GM21737 (cell line): Measurements from ENCODE around the gene LAMA3.
"Not testable (repeated sequence)": the region's sequence is repeated elsewhere in the genome, so short reads cannot be mapped to it uniquely, and the experiment has no call there.

Experiments
- ATAC-seq: cut with Tn5 transposase; IDR thresholded peaks from one replicate; pipeline ENCODE4 v1.9.1; 2021; ENCODE audit warnings: mild to moderate bottlenecking, moderate library complexity; ENCODE audit not compliant: unreplicated experiment

LAMA3 gene

DNA sequence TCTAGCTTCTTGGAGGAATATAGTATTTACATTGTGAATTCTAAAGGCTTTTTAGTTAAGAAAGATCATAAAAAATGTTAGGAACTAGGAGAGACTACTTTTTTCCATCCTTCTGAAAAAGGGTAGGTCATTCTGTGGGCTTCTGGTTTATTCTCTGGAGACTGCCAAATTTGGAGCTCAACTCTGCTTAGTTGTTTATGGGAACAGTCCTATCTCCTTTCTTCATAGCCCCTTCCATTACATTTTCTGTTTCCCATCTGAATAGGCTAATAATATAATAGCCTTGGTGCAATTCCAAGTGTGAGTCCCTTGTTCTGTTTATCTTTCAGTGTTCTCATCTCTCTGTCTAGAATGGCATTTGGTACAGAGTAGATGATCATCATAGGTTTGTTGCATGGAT is 15.6 kb downstream of the LAMA3 start:
- no peak for ATAC-seq

DNA sequence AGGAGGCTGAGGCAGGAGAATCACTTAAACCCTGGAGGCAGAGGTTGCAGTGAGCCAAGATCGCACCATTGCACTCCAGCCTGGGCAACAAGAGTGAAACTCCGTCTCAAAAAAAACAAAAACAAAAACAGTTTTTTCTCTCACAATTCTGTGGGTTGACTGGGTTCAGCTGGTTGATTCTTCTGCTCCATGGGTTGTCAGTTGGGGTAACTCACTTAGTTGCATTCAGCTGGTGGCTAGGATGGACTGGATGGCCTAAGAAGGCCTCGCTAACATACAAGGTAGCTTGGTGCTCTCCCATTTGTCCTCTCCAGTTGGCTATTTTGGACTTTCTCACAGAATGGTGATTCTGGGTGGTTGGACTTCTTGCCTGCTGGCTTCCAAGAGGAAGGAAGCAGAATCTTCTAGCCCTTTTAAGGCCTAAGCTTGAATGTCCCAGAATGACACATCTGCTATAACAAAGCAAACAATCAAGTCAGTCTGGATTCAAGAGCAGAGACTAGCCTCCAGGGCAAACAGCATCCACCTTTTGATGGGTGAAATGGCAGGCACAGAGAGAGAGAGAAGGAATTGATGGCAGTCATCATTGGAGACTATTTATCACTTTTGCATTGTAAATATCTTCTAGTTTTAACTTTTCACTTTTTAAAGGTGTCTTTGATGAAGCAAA is 17.9 kb downstream of the LAMA3 start:
- no peak for ATAC-seq

DNA sequence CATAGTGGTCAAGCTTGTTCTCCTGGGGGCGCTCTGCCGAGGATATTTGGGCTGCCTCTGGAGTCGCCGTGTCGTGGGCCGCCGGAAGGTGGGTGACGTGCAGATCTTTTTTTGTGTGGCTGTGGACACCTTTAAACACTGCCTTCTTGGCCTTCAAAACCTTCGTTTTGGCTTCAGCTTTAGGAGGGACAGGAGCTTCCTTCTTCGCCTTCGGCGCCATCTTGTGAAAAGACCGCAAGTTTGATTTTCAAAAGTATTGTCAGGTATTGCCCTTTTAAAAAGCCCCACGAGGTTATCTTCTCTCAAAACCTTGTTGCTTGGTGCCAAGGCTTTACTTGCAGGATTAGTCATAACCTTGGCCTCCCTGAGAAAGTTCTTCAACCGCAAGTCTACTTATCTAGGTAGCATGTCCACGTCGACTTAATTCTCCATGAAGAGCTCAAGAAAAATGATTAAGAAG is 20.8 kb downstream of the LAMA3 start:
- ATAC-seq, result no peak

DNA sequence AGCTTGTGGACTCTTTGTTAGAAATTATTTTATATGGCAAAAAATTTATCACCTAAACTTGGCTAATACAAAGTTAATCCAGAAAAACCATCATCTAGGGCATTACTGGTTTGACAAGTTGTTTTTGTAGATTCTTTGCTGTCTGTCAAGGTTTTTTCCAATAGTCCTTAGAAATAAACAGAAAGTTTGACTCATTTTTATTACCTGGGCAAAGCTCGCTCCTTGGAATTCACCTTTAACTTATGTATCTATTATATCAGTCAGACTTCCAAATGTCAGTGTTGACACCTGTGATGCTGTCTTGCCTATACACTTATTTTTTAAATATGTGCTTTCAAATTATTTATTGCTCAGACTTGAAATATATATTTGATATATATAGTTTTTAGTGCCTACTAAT is 21.7 kb downstream of the LAMA3 start:
- ATAC-seq, result no peak

DNA sequence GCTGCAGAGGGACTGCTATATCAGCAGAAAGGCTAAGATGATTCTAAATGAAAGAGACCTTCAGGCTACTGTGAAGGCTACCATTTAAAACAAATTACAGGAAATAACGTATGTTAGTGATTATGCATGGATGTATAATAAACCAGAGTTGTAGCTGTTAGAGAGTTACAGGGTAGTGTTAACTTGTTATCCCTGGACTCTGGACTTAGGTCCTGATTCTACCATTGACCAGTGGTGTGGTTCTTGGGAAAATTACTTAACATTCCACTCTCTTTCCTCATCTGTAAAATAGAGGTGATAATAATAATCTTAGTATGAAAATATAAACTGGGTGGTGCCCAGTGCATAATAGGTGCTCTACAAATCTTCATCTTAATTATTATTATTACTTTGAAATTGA is 22.2 kb downstream of the LAMA3 start:
- ATAC-seq, result no peak

DNA sequence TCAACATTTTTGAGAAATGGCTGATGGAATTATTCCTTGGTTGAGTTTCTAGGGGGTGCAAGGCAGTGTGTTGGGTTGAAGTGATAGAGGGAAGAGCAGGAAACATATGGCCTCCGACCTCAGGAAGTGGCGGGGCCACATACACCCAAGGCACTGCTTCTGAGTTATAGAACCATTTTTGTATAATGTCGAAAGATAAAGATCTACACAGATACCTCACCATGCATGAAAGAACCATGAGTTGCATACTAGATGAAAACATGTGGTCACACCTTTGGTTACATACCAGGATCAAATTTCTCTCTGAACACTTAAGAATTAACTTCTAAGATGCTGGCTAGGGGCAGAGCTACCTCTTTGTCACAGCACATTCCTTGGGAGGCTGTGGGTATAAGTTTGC is 23.2 kb downstream of the LAMA3 start:
- ATAC-seq, result no peak

DNA sequence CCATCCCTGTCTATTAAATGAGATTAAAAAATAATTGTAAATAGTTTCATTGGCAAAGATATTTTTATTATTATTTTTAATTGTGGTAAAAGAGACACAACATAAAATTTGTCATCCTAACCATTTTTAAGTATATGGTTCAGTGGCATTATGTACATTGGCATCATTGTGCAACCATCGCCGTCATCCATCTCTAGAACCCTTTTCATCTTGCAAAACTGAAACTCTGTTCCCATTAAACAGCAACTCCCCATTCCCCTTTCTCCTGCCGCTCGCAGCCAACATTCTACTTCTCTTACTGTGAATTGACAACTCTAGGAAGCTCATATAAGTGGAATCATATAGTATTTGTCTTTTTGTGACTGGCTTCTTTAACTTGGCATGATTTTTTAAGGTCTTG is 25.3 kb downstream of the LAMA3 start:
- ATAC-seq, result no peak

DNA sequence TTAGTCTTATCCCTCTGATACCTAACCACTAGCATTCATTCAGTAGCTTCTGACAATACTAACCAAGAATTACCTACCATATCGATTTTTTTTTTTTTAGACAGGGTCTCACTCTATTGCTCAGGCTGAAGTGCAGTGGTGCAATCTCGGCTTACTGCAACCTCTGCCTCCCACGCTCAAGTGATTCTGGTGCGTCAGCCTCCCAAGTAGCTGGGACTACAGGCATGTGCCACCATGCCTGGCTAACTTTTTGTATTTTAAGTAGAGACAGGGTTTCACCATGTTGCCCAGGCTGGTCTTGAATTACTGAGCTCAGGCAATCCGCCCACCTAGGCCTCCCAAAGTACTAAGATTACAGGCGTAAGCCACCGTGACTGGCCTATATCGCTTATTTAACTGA is 26.8 kb downstream of the LAMA3 start:
- not testable (repeated sequence) for ATAC-seq

DNA sequence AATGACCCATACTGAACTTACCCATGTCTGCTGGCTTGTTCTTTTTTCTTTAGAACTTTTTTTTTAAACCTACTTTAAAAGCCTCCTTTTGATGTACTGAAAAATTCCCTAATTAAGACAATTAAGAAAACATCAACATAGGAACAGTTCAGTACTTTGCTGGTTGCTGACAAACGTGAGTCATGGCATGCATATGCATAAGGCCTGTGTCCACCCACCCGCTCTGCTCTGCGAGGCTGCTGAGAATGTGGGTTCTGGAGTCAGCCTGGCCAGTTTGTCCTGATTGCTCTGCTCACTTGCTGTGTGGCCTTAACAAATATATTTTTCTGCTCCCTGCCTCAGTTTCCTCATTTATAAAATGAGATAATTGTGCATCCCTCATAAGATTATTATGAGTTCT is 27.3 kb downstream of the LAMA3 start:
- ATAC-seq, result no peak

DNA sequence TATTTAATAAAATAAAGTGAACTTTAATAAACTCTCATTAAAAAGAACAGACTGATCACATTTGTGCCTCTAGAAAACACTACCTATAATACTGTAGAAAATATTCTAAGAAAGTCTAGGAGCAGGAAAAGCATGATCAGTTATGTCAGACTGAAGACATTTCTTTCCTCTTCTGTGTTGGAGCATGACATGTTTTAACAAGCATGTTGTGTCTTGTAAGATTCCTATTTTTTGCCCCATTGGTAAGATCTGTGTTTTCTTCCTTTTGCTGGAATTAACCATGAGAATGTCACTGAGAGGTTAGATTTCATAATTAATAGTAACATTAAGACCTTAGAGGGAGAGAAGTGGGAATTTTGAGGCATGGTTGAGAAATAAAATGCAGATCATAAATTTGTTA is 27.7 kb downstream of the LAMA3 start:
- no peak for ATAC-seq

DNA sequence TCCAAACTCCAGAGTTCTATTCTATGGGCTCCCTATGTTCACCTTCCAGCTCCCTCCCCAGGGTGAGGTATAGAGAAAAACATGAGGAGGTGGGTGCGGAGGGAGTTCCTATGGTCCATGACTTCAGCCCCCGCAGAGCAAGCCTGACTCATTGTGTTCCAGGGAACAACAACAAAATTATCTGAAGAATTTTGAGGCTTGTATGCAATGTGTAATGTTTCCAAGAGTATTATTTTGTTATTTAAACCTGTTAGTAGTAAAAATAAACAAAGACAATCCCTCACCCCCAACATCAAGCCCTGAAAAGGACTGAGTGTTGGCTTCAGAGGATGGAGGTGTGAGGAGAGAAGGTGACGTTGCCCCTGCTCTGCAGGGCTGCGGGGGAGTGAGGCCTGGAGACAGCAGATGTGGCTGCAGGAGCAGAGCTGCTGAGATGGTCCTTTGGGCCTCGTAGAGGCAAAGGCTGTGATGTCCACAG is 29.0 kb downstream of the LAMA3 start:
- no peak for ATAC-seq

DNA sequence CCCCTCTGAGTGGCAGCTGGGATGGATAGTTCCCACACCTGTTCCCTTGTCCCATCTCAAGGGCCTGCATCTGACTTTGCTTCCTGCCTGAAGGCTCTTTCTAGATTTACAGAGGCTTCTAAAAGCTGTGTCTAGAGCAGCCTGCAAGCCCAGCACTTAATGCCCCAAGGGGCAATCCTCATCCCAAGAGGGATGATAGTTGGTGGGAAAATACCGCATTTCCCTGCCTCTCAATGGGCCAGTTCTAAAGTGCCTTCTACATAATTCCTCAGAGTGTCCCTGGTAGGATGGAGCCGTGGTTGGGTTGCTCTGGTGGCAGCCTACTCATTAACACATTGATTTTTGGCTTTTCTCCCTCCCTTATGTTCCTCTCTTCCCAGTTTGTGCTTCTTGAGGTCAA is 29.5 kb downstream of the LAMA3 start:
- no peak for ATAC-seq

DNA sequence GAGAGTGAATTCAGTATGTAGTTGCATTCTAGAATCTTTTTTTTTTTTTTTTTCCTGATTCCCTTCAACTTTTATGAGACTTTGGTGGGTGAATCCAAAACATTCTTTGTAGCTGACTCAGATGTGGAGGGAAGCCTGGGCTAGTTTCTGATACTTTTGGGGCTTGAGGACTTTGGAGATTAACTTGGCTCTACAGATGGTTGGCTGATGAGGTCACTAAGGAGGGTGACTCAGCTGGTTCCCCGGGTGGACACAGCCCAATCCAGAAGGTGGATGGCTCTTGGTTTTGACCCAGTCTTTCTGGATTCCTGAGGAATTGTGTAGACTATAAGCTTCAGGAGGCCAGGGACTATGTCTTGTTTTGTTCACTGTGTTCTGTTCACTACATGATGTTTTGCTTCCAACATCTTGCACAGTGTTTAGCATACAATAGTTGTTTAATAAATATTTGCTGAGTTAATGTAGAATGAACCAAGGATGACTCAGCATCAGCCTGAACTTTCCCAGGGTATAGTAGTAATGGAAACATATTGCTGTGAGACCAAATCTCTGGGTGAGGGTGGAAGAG is 30.5 kb downstream of the LAMA3 start:
- ATAC-seq, result no peak

DNA sequence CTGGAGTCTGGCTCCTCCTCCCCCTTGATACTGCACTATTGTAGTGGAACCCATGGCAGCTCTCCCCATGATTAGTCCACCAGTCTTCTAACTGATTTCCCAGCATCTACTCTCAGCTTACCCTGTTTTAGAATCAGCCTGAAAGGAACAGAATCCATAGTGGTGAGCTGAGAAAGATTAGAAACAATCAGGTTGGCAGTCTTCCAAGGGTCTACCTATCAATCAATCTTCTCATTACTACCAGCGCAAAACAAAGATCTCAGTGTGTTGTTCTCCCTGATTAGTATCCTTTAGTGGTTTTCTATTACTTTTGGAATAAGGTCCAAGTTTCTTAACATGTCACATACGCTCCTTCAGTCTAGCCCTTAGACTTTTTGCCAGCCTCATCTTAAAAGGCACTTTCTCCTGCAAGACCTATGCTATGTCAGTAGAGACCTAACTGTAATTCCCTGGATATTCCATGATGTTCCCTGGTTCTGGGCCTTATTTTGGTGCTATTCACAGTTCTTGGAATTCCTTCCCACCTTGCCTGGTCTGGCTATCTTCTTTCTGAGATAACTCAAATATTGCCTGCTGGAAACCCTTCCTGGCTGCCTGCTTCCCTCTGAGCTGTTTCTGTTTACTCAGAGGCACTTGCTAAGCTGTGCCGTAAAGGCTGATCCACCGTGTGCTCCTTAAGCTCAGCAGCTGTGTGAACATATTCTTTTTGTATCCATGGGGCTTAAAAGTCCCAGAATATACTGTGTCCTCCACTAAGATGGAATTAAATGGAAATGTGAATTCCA is 32.6 kb downstream of the LAMA3 start:
- no peak for ATAC-seq

DNA sequence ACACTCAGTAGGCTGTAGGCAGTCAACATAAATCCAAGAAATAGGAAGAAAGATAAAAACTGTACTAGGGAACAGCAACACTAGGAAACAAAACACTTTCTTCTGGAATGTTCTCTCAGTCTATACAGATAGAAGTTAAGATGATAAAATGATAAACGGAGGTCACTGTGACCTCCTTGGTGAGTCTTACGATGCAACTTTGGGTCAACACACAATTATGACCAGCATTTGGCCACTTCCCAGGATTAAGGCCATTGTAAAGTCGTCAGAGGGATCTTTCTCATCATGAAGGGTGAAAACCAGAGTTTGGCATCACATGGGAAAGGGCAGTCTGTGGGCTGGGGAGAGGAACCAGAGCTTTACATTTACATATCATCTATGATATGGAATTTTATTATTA is 33.4 kb downstream of the LAMA3 start:
- ATAC-seq, result no peak

DNA sequence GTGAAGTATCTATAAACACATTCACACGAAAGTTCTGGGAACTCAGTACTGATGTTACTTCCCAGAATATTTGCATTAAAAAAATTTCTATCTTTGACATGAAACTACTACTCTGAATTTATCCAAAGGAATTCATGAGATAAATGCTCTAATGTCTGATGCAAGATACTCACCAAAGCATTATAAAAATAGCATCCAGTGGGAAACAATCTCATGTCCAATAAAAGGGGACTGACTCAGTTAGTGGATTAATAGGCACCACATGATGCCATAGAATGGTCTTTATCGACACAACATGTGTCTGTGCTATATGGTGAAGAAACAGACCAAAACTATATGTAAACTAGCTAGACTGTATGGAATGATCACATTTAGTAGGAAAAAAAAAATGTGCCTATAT is 33.9 kb downstream of the LAMA3 start:
- ATAC-seq, result no peak

DNA sequence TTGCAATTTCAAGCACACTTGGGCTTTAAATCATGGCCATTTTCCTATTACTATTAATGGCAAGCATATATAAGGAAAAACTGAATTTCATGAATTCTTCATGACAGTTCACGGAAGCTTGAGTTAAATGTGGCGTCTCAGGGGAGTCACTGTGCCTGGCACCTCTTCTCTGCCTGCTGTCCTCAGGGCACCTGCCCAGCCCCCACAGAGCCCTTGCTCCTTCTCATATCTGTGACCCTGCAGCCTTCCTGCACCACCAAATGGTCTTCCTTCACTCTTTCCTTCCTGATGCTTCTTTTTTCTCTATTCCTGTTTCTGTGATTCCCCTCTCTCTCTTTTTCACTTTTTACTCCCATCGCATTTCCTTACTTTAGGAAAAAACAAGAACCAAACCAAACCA is 35.4 kb downstream of the LAMA3 start:
- no peak for ATAC-seq

DNA sequence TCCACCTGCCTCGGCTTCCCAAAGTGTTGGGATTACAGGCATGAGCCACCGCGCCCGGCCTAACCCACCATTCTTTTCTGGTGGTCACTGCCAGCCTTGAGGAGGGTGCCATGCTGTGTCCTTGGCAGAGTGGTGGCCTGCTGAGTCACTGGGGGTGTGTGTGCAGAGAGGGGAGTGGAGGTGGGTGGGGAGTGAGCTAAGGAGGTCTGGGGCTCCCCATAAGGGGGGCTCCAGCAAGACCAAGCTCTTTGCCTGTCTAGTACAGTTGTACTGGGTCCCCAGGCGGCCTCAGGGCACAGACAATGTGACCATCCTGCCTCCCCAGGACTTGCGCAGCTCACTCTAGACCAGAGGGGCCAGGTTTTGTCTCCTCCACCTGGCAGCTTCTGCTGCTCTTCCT is 36.1 kb downstream of the LAMA3 start:
- no peak for ATAC-seq

DNA sequence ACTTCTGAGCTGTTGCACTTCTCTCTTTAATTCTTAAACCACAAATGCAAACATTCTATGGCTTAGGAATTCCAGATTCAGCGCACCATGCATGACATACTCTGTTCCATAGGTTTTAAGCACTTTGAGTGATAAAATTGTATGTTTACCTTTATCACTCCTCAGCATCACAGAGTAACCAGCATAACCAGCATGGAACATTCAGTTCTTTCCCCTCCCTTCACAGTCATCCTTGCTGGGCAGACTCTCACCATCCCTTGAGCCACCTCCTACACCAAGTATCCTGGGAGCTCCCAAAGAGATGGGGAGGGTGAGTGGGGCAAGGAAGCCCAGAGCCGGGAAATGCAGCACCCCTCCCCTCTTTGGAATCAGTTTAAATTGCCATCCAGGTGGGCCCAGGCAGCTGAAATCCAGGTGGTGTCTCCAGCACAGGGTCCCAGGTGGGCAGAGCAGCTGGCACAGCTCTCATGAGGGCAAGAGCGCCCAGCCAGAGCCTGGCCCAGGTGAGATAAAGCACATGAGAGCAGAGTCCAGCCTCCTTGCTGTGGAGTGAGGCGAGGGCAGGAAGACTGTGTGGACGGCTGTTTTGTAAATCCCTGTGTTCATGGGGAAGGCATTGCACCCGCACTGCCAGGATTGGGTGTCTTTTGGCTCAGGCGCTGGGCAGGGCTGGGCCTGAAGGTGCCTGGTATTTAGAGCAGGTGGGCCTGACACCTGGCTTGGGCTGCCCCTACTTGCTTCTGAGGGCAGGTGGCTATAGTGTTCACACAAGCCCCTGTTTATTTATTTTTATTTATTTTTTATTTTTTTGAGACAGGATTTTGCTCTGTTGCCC is 36.8 kb downstream of the LAMA3 start:
- no peak for ATAC-seq

DNA sequence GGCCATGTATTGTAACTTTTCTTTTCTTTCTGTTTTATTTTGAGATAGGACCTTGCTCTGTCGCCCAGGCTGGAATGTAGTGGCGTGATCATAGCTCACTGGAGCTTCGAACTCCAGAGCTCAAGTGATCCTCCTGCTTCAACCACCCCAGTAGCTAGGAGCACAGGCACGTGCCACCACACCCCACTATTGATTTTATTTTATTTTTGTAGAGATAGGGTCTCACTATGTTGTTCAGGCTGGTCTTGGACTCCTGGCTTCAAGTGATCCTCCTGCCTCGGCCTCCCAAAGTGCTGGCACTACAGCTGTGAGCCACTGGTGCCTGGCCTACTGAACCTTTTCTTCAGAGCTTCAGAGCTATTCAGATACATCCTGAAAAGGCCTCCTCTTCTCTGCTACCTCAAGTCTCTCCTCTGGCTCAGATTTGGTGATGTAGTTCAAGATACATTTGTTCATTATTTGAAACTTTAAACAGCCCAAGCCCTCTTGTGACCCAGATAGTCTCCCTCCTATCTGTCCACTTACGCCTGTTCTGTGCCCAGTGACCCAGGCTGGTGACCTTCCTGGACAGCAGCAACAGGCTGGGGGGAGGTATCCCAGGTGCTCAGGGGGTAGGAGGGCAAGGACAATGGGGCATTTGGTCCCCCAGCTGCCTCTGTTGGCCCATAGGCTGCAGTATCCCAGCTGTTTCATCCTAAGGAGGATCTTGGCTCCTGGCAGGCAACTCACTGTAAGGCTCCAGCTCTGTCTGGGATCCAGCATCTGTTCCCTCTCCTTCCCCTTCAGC is 38.6 kb downstream of the LAMA3 start:
- no peak for ATAC-seq
